CD14-positive monocyte (primary cell): ENCODE data around the gene SEMA3E. TPM values are rescaled to one million over a fixed set of nuclear protein-coding genes. Genes with fewer than 3 reads are reported as not detected.

ENCODE experiments used
- DNase-seq, 3 donors: peaks; one replicate each; pipeline ENCODE4 v3.0.0-alpha.2; 2011 to 2022
- H2AFZ ChIP-seq: 2 replicates; pipeline ENCODE4 v1.6.0; 2012; ENCODE audit warnings: mild to moderate bottlenecking, low read depth, low read length, inconsistent platforms; ENCODE audit not compliant: insufficient read depth, poor library complexity, severe bottlenecking
- H3K27ac ChIP-seq, 2 donors: 1 replicate in 1 of 2; 2 replicates in 1 of 2; pipeline ENCODE4 v1.5.1; 2012 to 2013; ENCODE audit warnings: low read length in 2 of 2, control low read depth in 1 of 2, inconsistent platforms in 1 of 2, low read depth in 1 of 2, mild to moderate bottlenecking in 1 of 2
- H3K27me3 ChIP-seq, 2 donors: one replicate each; pipeline versions ENCODE4 v1.6.0 to v1.6.1; 2011 to 2013; ENCODE audit warnings: low read length in 2 of 2; ENCODE audit not compliant: control insufficient read depth in 2 of 2, insufficient read depth in 2 of 2
- H3K36me3 ChIP-seq, 2 donors: replicated peaks in 1 of 2; 1 replicate in 1 of 2; 2 replicates in 1 of 2; pipeline versions ENCODE4 v1.5.1 to v1.6.1; 2012 to 2013; ENCODE audit warnings: low read length in 2 of 2, control low read depth in 1 of 2, inconsistent platforms in 1 of 2, mild to moderate bottlenecking in 1 of 2; ENCODE audit not compliant: insufficient read depth in 2 of 2, control insufficient read depth in 1 of 2
- H3K4me1 ChIP-seq, 2 donors: 1 replicate in 1 of 2; 2 replicates in 1 of 2; pipeline versions ENCODE4 v1.5.1 to v1.6.1; 2012 to 2013; ENCODE audit warnings: low read length in 2 of 2, control low read depth in 1 of 2, inconsistent platforms in 1 of 2, mild to moderate bottlenecking in 1 of 2, moderate library complexity in 1 of 2; ENCODE audit not compliant: insufficient read depth in 2 of 2, control insufficient read depth in 1 of 2
- H3K4me2 ChIP-seq: replicated peaks from 2 replicates; pipeline ENCODE3; 2012; ENCODE audit warnings: low read length, moderate library complexity, mild to moderate bottlenecking; ENCODE audit not compliant: poor library complexity, severe bottlenecking; ENCODE audit errors: extremely low read depth
- H3K4me3 ChIP-seq, 3 experiments: fragments of 200-600 bp in 1 of 3; sonication (generic) in 1 of 3; replicated peaks in 1 of 3; 1 replicate in 2 of 3; 2 replicates in 1 of 3; pipeline ENCODE4 v1.5.1; 2011 to 2013; ENCODE audit warnings: low read length in 3 of 3, mild to moderate bottlenecking in 3 of 3, control low read depth in 2 of 3, low read depth in 2 of 3, inconsistent platforms in 1 of 3, moderate library complexity in 1 of 3
- H3K79me2 ChIP-seq: 2 replicates; pipeline ENCODE4 v1.6.0; 2012; ENCODE audit warnings: mild to moderate bottlenecking, control low read depth, inconsistent platforms, low read length, moderate library complexity; ENCODE audit not compliant: insufficient read depth
- H3K9ac ChIP-seq: 2 replicates; pipeline ENCODE4 v1.6.0; 2017; ENCODE audit warnings: low read length, mild to moderate bottlenecking; ENCODE audit not compliant: insufficient read depth, poor library complexity, severe bottlenecking
- H3K9me3 ChIP-seq, 2 donors: replicated peaks in 1 of 2; 1 replicate in 1 of 2; 2 replicates in 1 of 2; pipeline versions ENCODE4 v1.5.1 to v1.6.1; 2012 to 2013; ENCODE audit warnings: low read length in 2 of 2, control low read depth in 1 of 2; ENCODE audit not compliant: control insufficient read depth in 1 of 2, insufficient read depth in 1 of 2
- H4K20me1 ChIP-seq: 2 replicates; pipeline ENCODE4 v1.6.0; 2012; ENCODE audit warnings: mild to moderate bottlenecking, low read length, control low read depth, moderate library complexity; ENCODE audit not compliant: insufficient read depth
- H3K27ac Mint-ChIP-seq, 7 donors: one replicate each; pipeline ENCODE4 v1.8.0; 2020; ENCODE audit warnings: mild to moderate bottlenecking in 7 of 7, mixed read lengths in 7 of 7, moderate library complexity in 6 of 7, inconsistent platforms in 2 of 7
- H3K27me3 Mint-ChIP-seq, 3 donors: one replicate each; pipeline ENCODE4 v1.8.0; 2021 to 2022; ENCODE audit warnings: low read depth in 3 of 3, mild to moderate bottlenecking in 3 of 3, mixed read lengths in 3 of 3, moderate library complexity in 3 of 3, inconsistent platforms in 1 of 3
- H3K36me3 Mint-ChIP-seq, 2 donors: one replicate each; pipeline ENCODE4 v1.8.0; 2020; ENCODE audit warnings: mixed read lengths in 2 of 2, inconsistent platforms in 1 of 2, mild to moderate bottlenecking in 1 of 2
- H3K4me1 Mint-ChIP-seq: one replicate; pipeline ENCODE4 v1.8.0; 2020; ENCODE audit warnings: mild to moderate bottlenecking, mixed read lengths
- H3K4me3 Mint-ChIP-seq, 2 donors: one replicate each; pipeline ENCODE4 v1.8.0; 2020; ENCODE audit warnings: mild to moderate bottlenecking in 2 of 2, mixed read lengths in 2 of 2, moderate library complexity in 1 of 2
- H3K9me3 Mint-ChIP-seq, 7 donors: one replicate each; pipeline ENCODE4 v1.8.0; 2020 to 2022; ENCODE audit warnings: mixed read lengths in 7 of 7, mild to moderate bottlenecking in 6 of 7, moderate library complexity in 6 of 7, inconsistent platforms in 2 of 7
- CTCF ChIP-seq: fragments of 200-600 bp; IDR thresholded peaks from one replicate; pipeline ENCODE4 v1.8.0; 2022; ENCODE audit warnings: antibody characterized with exemption, mild to moderate bottlenecking
- WGBS: methylation state at CpG from one replicate; pipeline ENCODE4 v1.1.5; 2013; ENCODE audit warnings: missing lambda C conversion rate; ENCODE audit not compliant: insufficient coverage; 5-methylcytosine and 5-hydroxymethylcytosine counted together
- intact Hi-C, 2 donors: fragments of 100-400 bp; cut with micrococcal nuclease; formaldehyde crosslinking; loops; one replicate each; pipeline versions ENCODE4 v1.15.0 to v1.15.1; 2023
- polyA plus RNA-seq, 3 donors: library from polyadenylated mRNA; depleted of rRNA in 1 of 3; unstranded in 2 of 3; stranded (reverse) in 1 of 3; fragments of 300-500 nt in 2 of 3; fragments of >200 nt in 1 of 3; fragmentation: Illumina TruSeq in 2 of 3; gene quantifications; 1 replicate in 2 of 3; 2 replicates in 1 of 3; pipeline ENCODE4 v1.2.3, GENCODE V29; 2012 to 2021

SEMA3E gene
- polyA plus RNA-seq, 3 donors: not detected

- H3K4me2 ChIP-seq: no peak overlapping the region
Observed at GRCh38 chr7:83469491-83469890, 179.4 kb downstream of the SEMA3E start.

GRCh38 chr7:83469076-83469475 lies 179.9 kb downstream of the SEMA3E start:
- no peak overlapping the region for H3K4me2 ChIP-seq
- Mint-ChIP-seq H3K27me3 (peaks cover 0 to 2% (median 0%) of the 10 kb centered on the region in 3 donors), H3K4me3 (no peak overlapping the region), H3K4me1 (no peaks in the 10 kb centered on the region), H3K9me3 (peaks cover 0 to 2% (median 0%) of the 10 kb centered on the region in 7 donors), H3K36me3 (no peaks in the 10 kb centered on the region), H3K27ac (no peak overlapping the region)
- H3K9ac ChIP-seq: no peak overlapping the region
- H3K36me3 ChIP-seq: no peaks in the 10 kb centered on the region
- no peaks in the 10 kb centered on the region for H3K27me3 ChIP-seq
- no CpG with 5 or more reads among the region's 2 CpGs for WGBS
- DNase-seq: no peak
- no peaks in the 10 kb centered on the region for H3K79me2 ChIP-seq
- TF ChIP-seq CTCF: no peak
- no peak overlapping the region for H3K4me3 ChIP-seq
- no peaks in the 10 kb centered on the region for H4K20me1 ChIP-seq
- H3K9me3 ChIP-seq: no peaks in the 10 kb centered on the region
- H3K27ac ChIP-seq: no peak overlapping the region
- H2AFZ ChIP-seq: no peak overlapping the region
- no peaks in the 10 kb centered on the region for H3K4me1 ChIP-seq
- intact Hi-C loops: no loop called here

More at GRCh38 chr7:83469491-83469890, 179.4 kb downstream of the SEMA3E start:
- H3K4me1 Mint-ChIP-seq: no peaks in the 10 kb centered on the region
- intact Hi-C loops: no loop called here
- Histone ChIP-seq H3K4me1 (no peaks in the 10 kb centered on the region), H3K9me3 (no peaks in the 10 kb centered on the region), H2AFZ (no peak overlapping the region), H3K36me3 (no peaks in the 10 kb centered on the region), H3K4me3 (no peak overlapping the region), H3K9ac (no peak overlapping the region), H3K27me3 (no peaks in the 10 kb centered on the region), H3K27ac (no peak overlapping the region), H4K20me1 (no peaks in the 10 kb centered on the region), H3K79me2 (no peaks in the 10 kb centered on the region)
- TF ChIP-seq CTCF: no peak
- WGBS: 100% methylated on average over 3 of the region's 3 CpGs
- H3K27ac Mint-ChIP-seq: no peak overlapping the region
- no peaks in the 10 kb centered on the region for H3K36me3 Mint-ChIP-seq
- DNase-seq: no peak
- no peak overlapping the region for H3K4me3 Mint-ChIP-seq
- peaks cover 0 to 2% (median 0%) of the 10 kb centered on the region in 7 donors for H3K9me3 Mint-ChIP-seq
- peaks cover 0 to 2% (median 0%) of the 10 kb centered on the region in 3 donors for H3K27me3 Mint-ChIP-seq
